GM10266 (cell line): Measurements from ENCODE around the gene ZNF678.

Source experiments
- DNase-seq: peaks from one replicate; pipeline ENCODE4 v3.0.0; 2012; ENCODE audit errors: extremely low spot score
- TF ChIP-seq, protein P1 (sequence below): IDR thresholded peaks from 2 replicates; pipeline ENCODE4 v1.5.1; 2012; ENCODE audit warnings: mild to moderate bottlenecking, low read depth; ENCODE audit not compliant: control insufficient read depth, insufficient read depth; ENCODE audit errors: missing control alignments

Gene ZNF678

DNA sequence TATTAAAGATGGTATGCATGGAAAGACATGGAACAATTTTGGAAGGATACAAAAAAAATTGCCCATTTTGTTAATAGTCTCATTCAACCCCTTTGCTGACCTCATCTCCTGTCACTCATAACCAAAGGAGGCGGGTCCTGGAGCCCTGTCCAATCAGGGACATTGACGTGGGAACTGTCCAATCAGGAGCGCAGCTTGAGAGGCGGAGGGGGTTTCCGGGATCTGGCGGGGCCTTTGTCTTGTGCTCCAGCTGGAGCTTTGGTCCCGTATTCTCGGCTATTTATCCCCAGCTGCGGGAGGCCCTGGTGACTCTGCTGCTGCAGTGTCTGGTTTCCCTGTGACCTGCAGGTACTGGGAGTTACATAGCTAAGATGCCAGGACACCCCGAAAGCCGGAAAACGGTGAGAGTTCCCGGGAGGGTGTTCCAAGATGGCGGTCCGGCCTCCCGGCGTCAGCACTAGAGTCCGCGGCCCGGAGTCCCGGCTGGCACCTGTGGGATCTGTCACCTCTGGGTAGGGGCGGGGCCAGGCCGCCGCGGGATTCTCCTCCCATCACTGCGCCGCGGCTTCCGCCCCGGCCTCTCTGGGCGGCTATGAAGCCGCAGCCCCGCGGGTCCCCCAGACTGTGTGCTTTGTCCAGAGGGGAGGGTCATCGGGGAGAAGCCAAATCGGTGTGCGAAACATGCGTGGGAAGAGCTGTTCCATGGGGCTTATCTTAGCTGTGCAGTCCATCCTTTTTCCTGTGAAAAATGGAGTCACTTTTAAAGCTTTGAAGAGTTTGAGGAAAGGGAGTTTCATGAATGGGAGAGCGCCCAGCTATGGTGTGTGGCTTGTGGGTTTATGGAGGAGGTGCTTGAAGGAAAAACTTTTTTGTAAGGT, at the start of gene ZNF678:
Gene ZNF678, plus strand, starts transcription at position 233 of the 878 bp plus-strand sequence. CDS start 87,436 bp downstream, outside the sequence.
- DNase-seq = peak; percentile 98
- TF ChIP-seq, protein P1, sequence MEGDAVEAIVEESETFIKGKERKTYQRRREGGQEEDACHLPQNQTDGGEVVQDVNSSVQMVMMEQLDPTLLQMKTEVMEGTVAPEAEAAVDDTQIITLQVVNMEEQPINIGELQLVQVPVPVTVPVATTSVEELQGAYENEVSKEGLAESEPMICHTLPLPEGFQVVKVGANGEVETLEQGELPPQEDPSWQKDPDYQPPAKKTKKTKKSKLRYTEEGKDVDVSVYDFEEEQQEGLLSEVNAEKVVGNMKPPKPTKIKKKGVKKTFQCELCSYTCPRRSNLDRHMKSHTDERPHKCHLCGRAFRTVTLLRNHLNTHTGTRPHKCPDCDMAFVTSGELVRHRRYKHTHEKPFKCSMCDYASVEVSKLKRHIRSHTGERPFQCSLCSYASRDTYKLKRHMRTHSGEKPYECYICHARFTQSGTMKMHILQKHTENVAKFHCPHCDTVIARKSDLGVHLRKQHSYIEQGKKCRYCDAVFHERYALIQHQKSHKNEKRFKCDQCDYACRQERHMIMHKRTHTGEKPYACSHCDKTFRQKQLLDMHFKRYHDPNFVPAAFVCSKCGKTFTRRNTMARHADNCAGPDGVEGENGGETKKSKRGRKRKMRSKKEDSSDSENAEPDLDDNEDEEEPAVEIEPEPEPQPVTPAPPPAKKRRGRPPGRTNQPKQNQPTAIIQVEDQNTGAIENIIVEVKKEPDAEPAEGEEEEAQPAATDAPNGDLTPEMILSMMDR = no peak

DNA sequence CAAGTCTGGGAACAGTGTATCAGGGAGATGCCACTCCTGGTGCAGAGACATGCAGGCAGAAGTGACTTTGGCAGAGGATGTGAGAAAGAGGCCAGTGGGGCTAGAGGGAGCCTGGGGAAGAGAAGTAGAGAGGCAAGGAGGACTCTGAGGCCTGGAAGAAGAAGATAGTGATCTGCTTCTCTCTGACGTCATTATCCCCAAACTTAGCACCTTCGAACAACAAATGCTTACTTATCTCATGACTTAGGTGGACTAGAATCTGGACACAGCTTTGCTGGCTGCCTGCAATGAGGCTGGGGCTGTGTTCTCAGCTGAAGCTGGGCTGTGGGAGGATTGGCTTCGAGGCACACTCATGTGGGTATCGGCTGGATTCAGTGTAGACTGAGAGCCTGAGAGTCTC, 44.5 kb upstream of the ZNF678 start:
- TF ChIP-seq, protein P1 = no peak
- DNase-seq = no peak

DNA sequence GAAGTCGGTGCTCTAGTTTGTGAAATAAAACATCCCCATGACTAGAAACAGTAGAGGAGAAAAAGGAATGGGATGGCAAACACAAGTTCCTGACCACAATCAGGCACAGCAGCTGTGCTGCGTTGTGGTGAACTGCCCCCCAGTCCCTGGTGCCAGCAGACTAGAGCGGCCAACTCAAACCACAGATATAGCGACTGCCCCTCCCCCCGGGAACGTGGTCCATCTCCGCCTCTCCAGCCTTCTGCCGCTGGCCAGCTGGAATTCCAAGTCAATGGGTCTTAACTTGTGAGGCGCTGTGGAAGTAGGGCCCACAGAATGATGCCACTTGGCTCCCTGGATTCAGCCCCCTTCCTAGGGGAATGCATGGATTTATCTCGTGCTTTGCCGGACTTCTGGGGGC, 41.6 kb upstream of the ZNF678 start:
- TF ChIP-seq, protein P1 = no peak
- DNase-seq = no peak

DNA sequence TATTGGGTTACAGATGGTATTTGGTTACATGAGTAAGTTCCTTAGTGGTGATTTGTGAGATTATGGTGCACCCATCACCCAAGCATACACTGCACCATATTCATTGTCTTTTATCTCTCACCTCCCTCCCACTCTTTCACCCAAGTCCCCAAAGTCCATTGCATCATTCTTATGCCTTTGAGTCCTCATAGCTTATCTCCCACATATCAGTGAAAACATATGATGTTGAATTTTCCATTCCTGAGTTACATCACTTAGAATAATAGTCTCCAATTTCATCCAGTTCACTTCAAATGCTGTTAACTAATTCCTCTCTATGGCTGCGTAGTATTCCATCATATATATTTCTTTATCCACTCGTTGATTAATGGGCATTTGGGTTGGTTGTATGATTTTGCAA, 36.8 kb upstream of the ZNF678 start:
- TF ChIP-seq, protein P1 = no peak
- no peak for DNase-seq

DNA sequence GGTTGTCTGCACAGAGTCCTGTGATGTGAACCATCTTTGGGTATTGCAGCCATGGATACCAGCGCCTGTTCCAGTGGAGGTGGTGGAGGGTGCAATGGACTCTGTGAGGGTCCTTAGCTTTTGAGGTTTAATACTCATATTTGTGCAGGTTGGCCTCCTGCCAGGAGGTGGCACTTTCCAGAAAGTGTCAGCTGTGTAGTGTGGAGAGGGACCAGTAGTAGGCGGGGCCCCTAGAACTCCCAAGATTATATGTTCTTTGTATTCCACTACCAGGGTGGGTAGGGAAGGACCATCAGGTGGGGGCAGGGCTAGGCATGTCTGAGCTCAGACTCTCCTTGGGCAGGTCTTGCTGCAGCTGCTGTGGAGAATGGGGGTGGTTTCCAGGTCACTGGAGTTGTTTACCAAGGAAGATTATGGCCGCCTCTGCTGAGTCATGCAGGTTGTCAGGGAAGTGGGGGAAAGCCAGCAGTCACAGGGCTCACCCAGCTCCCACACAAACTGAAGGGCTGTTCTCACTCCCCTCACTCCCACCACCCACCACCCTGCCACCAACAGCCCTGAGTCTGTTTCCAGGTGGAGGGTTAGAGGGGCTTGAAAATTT, 31.2 kb upstream of the ZNF678 start:
- TF ChIP-seq, protein P1 = no peak
- DNase-seq = no peak

DNA sequence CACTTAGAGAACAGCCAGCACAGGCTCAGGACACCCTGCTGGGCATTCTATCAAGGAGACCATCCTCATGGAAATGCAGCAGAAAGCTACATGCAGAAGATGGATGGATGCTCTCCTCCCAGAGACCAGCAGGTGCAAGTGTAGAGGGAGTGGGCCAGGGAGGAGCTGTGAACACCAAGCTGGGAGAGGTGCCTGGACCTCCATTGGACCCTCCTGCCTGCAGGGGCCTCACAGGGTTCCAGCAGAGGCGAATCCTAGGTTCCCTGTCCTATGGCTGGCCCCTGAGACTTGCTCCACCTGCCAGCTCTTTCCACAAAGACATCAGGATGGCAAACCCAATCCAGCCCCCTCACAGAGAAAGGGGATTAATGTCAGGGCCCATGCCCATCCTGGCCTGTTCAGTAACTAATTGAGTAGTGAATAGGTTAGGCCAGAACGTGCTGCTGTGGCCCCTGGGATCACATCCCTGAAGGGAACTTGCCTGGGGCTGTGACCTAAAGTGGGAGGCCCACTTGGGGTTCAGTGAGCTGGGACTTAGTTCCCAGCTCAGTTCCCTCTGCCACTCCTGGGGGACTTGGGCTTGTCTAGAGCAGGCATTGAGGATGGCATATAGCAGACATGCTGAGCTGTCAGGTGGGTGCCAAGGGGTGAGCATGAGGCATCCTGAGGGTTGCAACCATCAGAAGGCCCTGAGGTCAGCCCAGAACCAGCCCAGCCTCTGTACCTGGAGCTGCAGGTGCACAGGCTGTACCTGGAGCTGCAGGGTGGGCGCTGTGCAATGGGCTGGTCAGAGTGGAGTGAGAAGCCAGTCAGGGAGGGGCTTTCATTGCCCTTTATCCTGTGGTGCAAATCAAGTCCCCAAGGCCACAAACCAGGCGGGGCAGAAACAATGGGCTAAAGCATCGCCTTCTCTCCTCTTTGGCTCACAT, 22.9 kb upstream of the ZNF678 start:
- TF ChIP-seq, protein P1 = no peak
- no peak for DNase-seq
